NK-92 (cell line): ENCODE results near the gene TOB1.

Experiments used
- DNase-seq: peaks from one replicate; lab custom pipeline; 2025; ENCODE audit not compliant: unreplicated experiment; lab: John Stamatoyannopoulos, UW

The TOB1 gene

DNA sequence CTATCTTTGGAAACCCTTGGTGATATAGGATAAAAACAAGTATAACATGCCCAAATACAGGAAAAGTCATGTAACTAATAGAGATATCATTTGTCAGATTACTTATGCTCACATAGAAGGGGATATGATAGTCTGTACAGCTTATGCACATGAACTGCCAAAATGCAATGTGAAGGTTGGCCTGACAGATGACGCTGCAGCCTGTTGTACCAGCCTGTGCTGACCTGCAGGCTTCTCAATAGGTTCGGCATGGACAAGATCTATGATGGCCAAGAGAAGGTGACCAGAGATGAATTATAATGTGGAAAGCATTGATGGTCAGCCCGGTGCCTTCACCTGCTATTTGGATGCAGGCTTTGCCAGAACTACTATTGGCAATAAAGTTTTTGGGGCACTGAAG, 18.1 kb downstream of the TOB1 start:
- DNase-seq: no peak

GRCh38 chr17:50847566-50847965, 18.6 kb downstream of the TOB1 start:
- DNase-seq: no peak

DNA sequence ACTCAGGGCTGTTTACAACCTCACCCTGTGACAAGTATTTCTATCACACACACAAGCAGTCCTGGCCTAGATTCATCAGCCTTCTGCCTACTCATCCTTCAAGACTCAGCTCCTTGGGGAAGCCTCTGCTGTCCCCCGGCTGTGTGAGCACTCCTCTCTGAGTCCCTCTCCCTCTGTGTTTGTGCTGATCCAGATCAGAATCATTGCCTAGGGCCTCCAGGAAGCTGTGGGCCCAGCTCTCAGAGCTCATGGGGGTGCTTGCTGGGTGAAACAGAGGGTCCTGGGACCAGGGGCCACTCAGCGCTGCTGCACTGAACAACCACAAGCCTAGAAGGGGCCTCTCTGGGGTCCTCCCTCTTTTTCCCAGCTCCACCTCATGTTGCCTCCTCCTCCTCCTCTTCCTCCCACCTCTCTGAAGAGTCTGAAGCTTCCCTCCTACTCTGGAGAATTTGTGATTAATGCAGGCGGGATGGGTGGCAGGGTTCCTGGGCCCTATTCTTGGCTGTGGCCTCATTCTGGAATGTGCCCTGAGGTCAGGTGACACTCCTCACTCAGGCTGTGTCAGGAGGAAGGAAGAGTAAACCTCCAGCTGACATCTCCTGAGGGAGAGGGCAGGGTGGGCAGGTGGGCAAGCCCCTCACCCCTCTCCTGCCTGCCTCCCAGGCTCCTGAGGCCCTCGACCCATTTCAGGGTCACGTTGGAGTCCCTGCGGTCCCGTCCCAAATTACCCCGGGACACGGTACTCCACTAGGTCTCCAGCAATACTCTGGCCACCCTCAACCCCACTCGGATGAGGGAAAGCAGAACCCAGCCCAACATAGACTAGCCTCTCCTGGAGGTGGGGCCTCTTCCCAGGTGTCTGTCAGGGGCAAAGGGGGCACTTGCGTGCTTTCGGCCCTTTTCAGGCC, 20.7 kb downstream of the TOB1 start:
- no peak for DNase-seq

DNA sequence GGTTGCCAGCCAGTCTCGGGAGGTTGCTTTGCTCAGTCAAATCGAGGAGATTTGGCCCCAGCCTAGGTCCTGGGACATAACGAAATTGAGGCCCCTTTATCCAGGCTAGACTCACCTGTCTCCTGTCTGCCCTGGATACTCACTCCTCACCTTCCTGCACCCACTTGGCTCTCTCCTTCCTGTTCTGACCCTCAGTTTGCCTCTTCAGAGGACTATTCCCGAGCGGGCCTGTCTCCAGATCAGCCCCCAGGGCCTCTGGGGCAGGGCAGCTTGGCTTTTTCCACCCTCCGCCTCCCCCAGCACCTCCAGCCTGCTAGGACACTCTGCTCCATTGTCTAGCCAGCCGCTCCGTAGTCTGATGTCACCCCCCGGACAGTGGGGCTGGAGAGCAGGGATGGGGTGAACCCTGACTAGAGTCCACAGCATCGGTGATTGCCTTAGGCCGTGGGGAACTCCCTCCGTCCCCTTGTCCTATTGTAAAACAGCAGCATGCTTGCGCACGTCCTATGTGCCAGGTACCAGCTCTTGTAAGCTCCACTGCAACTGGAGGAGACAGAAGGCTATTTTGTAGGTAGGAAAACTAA, 21.9 kb downstream of the TOB1 start:
- no peak for DNase-seq

DNA sequence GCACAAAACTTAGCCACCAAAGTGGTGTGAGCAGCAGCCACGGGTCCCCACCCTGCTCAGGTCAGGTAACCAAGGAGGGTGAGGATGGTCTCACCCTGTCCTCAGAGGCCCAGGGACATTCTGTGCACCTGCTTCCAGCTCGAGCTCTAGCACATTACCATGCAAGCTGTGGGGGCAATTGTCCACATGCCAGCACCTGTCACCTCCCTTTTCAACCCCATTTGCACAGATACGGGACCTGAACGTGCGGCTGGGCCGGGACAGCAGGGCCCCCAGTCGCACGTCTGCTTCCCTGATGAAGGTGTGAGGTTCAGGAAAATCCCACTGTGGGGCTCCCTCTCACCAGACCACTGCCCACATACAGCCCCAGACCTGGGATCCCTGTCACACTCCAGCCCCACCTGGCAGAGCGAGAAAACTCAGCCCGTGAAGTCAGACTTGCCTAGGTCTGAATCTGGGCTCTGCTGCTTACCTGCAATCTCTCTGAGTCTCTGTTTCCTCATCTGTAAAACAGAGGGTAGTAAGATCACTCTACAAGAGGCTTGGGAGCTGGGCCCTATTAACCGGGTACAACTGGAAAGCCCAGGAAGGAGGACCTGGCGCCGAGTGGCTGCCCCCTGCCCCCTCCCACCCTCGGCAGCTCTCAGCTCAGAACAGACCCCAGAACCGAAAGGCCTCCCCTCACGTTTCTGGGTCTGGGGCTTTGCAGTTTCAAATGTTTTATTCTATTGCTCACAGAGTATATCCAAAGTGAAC, 22.8 kb downstream of the TOB1 start:
- no peak for DNase-seq

GRCh38 chr17:50842506-50843149, 23.5 kb downstream of the TOB1 start:
- DNase-seq: no peak

DNA sequence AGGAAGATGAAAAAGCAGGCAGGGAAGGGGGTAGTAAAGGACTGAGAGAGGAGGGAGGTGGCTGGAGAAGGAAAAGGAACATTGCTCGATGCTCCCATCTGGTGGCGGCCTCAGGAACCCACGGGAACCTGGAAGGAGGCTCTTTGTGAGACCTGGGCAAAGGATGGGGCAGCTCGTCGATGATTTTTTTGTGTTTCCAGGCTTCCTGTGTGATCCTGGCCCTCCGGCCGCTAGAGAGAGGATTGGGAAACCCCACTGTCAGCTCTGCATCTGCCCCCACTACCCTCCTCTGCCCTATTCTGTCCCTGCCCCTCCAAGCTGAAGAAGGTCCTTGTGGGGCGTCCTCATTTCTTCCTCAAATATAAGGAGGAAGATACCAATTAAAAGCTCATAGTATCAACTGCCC, 24.2 kb downstream of the TOB1 start:
- DNase-seq: no peak

DNA sequence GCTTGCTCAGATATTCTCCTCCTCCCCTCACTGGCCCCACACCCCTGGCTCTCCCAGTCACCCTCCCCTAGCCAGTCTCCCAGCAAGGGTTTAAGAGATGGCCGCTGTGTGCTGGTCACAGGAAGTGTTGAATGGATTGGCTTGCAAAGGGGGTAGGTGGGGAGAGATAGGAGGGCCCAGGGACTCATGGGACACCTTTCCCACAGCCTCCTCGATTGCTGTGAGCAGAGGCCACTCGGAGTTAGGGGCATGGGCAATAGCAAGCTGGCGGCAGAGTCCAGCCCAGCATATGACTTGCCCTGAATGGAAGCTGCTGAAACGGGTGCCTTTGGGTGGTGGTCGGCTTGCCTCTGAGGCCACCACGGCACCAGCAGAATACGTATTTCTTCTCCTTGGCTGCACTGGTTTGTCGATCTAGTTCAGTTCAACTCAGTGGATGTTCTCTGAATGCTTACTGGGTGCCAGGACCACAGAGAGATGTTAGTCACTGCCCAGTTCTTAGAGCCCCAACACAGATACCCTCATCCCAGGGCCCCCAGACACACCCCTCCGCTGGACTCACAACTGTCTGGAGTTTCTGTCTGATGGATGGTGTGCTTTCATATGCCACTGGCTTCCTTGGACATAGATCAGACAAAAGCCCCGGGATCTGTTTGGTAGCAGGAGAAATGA, 24.7 kb downstream of the TOB1 start:
- DNase-seq: no peak

DNA sequence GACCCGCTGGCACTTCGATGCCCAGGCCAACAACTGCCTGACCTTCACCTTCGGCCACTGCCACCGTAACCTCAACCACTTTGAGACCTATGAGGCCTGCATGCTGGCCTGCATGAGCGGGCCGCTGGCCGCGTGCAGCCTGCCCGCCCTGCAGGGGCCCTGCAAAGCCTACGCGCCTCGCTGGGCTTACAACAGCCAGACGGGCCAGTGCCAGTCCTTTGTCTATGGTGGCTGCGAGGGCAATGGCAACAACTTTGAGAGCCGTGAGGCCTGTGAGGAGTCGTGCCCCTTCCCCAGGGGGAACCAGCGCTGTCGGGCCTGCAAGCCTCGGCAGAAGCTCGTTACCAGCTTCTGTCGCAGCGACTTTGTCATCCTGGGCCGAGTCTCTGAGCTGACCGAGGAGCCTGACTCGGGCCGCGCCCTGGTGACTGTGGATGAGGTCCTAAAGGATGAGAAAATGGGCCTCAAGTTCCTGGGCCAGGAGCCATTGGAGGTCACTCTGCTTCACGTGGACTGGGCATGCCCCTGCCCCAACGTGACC, 25.8 kb downstream of the TOB1 start:
- no peak for DNase-seq

- DNase-seq: no peak
Observed at GRCh38 chr17:50839591-50840310, 26.4 kb downstream of the TOB1 start.

DNA sequence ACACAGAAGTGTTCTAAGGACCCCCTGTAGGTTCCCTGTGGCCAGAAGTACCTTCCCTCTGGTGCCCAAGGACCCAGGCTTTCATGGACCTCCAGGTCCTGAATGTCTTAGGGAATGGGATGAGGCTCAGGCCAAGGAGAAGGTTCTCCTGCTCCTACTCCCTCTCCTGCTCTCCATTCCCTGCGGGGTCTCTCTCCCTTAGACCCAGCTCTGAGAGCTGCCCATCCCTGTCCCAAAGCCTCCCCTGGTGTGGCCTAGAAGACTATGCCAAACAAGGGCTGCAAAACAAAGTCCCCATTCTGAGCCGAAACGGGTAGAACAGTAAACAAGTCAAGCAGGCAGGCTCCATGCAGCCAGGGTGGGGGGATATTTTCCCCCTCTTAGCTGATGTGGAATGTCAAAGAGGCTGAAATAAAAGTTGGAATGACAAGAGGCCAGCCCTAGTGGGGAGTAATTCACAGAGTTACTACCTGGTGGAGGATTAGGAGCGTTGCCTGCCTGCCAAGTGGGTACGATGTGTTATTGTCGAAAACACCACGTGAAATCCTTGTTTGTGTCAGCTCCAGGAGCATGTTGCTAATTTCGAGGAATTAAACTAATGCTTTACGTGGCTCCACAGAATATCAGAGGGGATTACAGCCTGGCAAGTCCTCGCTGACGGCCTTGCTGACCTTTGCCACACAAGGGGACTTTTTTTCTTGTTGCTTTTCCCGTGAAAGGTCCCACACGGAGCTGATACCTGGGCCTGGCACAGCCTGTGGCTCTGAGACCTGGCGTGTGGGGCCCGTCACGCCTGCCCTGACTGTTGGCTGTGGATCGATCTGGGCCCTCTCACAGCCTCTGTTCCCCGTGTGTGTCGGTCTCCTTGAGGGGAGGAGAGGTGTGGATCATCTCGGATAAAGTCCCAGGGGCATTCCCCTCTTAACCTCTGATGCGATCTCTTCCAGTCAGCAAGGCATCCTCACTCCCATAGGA, 27.9 kb downstream of the TOB1 start:
- DNase-seq: no peak

GRCh38 chr17:50837286-50837979, 28.7 kb downstream of the TOB1 start:
- DNase-seq: no peak

DNA sequence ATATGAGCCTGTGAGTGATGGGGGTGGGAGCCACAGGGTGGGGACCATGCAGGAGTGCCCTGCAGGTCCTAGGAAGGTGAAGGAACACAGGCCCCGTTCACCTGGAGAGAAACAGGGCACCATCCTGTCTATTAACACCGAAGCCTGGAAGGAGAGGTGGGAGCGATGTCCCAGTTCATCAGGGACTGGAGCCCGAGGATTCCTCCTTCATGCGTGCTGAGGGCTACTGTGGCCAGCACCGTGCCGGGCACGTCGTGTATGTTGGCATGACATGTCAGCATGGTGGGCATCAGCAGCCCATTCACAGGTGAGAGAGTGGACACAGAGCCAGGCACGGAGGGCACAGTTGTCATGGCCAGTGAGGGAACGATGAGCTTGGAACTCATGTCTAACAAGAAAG, 29.3 kb downstream of the TOB1 start:
- no peak for DNase-seq

DNA sequence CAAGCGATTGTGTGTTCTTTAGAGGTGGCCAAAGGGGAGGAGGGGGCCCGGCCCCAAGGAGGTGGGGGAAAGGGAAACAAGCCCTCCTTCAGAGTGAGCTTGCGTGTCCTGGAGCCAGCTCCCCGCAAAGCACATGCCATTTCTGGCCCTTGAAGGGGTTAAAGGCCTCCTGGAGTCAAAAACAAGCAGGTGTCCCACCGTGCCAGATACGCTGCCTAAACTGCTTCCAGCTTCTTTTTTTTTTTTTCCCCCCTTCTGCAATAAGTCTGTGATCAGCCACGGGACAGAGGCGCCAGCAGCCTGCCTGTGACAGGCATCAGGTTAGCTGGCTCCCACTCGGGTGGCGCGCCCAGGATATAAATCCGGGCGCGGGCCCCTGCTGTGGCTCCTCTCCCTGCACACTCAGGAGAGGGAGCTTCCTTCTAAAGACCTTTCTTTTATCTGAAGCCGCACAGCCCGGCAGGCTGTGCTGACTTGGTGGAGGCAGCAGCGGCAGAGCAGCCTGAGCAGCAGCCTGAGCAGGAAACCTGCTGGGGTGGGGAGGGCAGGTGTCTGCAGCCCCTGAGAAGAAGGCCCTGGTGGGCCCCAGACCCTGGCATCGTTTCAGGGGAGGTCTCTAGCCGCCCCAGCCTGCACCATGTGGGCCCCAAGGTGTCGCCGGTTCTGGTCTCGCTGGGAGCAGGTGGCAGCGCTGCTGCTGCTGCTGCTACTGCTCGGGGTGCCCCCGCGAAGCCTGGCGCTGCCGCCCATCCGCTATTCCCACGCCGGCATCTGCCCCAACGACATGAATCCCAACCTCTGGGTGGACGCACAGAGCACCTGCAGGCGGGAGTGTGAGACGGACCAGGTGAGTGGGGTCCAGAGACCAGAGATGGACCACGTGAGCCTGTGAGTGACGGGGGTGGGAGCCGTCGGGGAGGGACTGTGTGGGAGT, 30.6 kb downstream of the TOB1 start, which contains the start of gene WFIKKN2:
Gene WFIKKN2, plus strand, starts transcription at position 286 of the 934 bp plus-strand sequence. Its CDS starts 352 bp downstream, at position 638.
- DNase-seq: no peak

DNA sequence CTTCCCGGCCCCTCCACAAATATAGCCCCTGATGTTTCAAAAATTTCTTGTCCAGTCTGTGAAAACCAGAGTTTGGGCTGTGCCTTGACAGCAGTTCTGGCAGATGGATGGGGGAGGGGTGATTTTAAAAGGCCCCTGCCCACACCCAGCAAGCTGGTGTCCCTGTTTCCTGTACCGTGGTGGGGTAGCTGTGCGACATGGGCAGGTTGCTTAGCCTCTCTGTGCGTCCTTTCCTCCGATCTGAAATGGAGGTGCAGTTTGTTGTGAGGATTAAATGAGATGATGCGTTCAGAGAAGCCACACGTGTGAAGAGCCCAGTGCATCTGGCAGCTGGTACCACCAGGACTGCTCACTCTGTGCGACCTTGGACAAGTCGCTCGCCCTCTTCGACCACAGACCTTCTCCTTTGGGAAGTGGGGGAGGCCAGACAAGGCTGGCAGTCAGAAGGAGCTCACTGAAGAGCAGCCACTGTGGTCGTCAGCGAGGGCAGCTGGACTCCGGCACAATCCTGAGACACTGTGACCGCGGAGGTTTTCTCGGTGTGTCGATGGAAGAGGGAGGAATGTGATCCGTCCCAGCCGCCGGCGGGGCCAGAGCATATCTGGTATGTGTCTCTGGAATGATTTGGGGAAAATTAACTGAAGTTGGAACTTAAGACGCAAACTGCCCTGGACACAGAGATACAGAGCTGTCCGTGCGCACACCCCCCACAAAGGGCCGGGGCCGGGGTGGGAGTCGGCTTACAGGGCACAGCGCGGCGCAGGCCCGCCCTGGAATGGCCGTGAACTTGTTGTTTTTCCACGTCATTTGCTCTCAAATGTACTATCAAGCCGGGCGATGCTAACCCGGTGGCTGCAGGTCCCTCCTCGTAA, 31.5 kb downstream of the TOB1 start:
- no peak for DNase-seq
